GM21529 (cell line): ENCODE measurements around the gene TAS2R20.

ENCODE experiments used
- ATAC-seq: cut with Tn5 transposase; IDR thresholded peaks from one replicate; pipeline ENCODE4 v1.9.1; 2021; ENCODE audit not compliant: unreplicated experiment

The TAS2R20 gene

GRCh38 chr12:10960211-10960610 is 37.9 kb downstream of the TAS2R20 start:
- ATAC-seq, result no peak

GRCh38 chr12:10959804-10960203 is 38.3 kb downstream of the TAS2R20 start:
- no peak for ATAC-seq

DNA sequence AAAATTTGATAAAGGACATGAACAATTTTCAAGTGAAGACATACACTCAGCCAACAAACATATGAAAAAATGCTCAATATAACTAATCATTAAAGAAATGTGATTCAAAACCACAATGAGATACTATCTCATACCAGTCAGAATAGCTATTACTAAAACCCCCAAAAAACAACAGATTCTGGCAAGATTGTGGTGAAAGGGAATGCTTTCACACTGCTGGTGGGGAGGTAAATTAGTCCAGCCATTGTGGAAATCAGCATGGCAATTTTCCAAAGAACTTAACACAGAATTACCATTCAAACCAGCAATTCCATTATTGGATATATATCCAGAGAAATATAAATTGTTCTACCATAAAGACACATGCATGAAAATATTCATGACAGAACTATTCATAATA is 40.4 kb downstream of the TAS2R20 start:
- ATAC-seq, result no peak

GRCh38 chr12:10956085-10956484 is 42.0 kb downstream of the TAS2R20 start:
- no peak for ATAC-seq

- ATAC-seq, result no peak
Observed at GRCh38 chr12:10952645-10953044, 45.5 kb downstream of the TAS2R20 start.
